ENCODE results near the gene TMX3.

The TMX3 gene, protein sequence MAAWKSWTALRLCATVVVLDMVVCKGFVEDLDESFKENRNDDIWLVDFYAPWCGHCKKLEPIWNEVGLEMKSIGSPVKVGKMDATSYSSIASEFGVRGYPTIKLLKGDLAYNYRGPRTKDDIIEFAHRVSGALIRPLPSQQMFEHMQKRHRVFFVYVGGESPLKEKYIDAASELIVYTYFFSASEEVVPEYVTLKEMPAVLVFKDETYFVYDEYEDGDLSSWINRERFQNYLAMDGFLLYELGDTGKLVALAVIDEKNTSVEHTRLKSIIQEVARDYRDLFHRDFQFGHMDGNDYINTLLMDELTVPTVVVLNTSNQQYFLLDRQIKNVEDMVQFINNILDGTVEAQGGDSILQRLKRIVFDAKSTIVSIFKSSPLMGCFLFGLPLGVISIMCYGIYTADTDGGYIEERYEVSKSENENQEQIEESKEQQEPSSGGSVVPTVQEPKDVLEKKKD

DNA sequence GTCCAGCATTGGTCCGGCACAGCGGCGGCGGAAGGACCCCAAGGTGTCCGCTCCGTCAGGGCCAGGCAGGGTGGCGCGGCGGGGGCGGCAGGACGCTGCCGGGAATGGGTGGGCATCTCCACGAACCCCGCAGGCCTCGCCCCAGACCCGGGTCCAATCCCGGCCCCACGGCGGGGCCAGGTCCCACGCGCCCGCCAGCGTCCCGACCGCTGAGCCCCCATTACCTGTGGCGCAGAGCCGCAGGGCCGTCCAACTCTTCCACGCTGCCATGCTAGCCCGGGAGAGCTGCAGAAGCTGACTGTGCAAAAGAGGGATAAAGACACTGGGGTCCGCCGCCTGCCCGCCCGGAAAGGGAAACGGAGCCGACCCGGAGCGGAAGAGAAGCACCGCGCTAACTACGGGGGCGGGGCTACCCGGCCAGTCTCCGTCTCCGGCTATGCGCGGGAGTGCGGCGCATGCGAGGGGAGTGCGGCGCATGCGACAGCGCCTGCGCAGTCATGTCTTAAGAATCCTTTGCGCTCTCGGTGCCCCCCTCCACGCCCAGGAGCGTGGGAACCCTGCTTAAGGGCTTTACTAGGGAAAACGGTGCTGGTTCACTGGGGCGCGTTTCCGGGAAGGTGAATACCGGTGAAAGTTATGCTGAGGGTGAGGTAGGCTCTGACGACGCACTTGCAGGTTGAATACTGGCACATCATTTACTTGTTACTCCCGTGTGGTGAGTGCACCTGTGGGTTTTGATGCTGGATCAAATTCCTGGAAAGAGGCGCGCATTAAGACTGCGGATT lies at the start of gene TMX3:
TMX3 (minus strand) TSS at position 397 of the 785 bp plus-strand sequence; CDS start at position 270, 127 bp downstream.
- DNase-seq (ENCODE audit: low read depth) = peak; percentile 85

DNA sequence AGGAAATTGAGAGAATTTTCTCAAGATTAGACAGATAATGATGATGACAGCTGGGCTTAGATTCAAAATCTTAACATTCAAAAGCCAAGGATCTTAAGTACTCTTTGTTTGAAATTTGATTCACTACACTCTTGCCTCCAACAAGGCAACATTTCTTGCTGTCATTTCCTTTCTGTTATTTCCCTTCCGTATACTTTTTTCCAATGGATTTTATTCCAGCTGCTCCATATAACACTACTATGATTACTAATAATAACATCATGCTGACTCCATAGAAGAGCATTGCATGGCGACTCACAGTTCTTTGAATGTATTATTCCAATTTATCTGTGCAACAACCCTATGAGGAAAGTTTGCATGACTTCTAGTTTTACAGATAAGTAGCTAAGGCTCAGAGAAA lies 49.1 kb upstream of the TMX3 start:
- no peak for DNase-seq (ENCODE audit: low read depth)

DNA sequence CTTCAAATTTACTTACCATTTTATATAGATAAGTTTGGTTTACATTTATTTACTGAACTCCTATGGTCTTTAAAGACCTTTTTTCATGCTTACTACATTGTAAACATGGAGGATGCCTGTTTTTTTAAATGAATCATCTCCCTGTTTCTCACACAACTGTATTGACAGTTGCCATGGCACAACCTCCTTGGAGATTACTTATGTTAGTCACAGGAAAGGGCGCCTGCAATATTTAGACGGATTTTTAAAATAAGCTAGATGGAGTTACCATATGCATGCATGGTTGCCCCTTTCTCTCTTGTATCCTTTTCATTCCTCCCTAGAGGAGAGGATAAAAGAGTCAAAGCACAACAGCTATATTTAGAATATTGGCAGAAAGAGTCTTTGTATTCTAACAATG lies 48.2 kb upstream of the TMX3 start:
- no peak for DNase-seq (ENCODE audit: low read depth)

DNA sequence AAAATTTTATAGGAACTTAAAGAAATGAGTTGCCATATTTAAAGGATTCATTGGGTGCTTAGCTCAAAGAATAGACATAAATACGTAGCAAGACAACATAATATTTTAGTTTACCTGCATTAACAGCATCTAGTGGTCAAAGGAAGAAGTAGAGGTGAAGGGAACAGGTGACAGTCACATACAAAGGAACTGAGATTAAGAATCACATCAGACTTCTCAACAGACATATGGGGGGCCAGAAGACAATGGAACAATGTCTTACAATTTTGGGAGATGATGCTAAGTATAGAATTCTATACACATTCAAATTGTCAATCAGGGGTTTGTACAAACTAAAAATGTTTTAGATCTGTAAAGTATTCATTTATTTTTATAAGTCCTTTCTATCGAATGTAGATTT lies 44.4 kb upstream of the TMX3 start:
- DNase-seq (ENCODE audit: low read depth) = no peak

DNA sequence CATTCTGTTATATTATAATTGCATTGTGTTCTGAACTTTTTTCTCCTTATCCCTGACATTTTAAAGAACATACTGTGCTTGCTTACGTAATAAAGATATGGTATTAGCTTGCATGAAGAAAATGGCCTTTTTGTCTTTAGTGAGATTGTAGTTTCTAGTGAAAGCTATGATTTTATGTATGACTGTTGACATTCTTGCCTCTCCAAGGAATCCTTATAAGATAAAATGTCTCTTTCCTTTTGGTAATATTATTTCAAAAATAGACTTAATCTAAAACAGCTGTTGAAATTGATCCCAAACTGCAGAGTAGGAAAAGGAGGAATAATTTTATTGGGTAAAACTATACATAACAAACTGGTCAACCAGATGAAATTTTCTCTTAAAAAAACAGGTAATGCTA lies 42.2 kb upstream of the TMX3 start:
- DNase-seq (ENCODE audit: low read depth) = no peak

DNA sequence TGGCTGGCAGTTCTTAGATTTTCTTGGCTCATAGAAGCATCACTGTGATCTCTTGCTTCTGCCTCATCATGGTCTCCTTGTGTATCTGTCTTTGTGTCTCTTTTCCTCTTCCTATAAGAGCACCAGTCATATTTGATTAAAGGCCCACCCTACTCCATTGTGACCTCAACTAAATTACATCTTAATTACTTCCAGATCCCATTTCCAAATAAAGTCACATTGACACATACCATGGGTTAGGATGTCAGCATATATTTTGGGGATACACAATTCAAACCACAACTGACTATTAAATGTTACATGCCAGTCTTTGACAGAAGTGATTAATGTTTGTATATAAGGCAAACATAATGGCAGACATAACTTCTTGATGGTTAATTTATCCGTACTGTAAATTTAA lies 27.3 kb upstream of the TMX3 start:
- no peak for DNase-seq (ENCODE audit: low read depth)

DNA sequence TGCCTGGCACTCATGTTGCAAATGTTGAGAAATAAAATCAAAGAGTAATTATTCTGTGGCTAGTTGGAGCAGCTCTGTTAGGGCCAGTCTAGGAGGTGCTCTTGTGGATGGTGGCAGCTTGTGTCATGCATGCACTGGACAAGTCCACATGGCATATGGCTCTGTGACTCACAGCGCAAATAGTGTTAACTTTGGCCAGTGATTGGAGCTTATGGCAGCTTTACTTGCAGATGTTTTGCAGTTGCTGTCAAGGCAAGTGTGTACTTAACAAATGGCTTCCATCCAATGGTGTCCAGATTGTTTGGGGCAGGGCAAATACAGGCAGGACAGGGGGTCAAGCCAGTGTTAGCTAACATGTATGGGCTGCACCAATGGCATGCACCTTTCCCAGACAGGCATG lies 26.1 kb upstream of the TMX3 start:
- DNase-seq (ENCODE audit: low read depth) = no peak

DNA sequence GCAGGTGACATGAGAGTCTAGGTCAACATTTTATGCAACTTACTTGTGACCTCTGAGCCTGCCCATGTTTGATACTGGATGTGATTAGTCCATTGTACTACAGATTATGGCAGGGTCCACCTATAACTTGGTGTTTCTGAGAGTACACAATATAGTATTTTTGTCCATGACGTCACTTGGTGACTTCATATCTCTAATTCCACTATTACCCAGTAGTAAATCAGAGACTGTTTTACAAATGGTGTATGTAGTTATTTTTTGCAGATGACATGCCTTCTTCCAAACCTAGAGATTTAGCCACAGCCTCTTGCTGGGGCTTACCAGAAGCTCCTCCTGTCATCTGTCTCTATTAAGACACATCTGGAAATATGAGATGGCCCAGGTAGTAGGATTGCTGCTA lies 24.6 kb upstream of the TMX3 start:
- DNase-seq (ENCODE audit: low read depth) = no peak

DNA sequence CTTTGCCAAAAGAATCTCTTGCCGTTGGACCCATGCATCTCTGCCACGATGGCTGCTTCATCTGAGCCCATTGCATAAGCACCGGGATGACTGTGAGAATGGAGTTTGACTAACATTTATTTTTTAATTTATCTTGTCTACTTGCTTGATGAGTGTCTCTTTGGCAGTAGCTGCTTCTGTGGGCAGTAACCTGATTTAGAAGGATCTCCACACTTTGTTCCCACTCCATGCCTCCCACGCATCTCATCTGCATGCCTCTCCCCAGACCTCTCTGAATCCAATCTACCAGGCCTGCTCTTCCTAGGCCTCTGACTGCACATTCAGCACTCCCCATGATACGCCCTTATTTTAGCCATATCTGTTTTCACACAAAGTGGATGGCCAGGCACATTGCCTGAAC lies 23.7 kb upstream of the TMX3 start:
- DNase-seq (ENCODE audit: low read depth) = no peak

DNA sequence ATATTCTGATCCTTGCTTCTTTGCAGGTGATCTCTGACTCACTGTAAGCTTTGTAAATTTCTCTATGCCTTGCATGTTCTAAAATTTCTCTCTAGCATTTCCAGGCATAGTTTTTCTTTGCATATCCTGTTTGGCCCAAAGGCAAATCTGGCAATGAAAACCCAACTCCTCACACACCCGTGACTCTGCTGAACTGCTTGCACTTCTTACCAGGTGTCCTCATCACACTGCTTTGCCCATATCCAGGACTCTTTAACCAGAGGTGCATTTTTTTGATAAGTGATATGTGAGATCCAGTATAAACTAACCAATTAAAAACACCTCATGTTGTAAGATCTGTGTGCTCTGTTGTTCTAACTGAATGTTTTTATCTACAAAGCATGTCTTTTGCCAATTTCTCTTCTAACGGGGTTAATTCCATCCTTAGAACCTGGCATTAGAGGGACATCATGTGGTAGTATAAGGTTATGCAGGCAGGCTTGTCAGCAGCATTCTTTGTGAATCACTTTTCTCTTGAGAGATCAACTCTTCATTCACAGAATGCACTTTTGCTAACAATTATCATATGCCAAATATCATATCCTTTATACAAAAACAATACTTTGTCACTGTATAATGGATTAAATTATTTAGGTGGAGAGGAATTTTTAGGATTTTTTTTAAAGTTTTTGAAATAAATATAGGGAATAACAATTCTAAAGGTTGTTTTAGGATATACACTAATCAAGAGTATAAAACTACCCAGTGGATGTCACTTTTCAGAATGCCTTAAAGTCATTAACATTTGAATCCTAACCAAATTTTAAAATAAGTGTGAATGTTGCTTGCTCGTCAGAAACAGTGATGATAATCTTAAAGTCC lies 20.8 kb upstream of the TMX3 start:
- no peak for DNase-seq (ENCODE audit: low read depth)

DNA sequence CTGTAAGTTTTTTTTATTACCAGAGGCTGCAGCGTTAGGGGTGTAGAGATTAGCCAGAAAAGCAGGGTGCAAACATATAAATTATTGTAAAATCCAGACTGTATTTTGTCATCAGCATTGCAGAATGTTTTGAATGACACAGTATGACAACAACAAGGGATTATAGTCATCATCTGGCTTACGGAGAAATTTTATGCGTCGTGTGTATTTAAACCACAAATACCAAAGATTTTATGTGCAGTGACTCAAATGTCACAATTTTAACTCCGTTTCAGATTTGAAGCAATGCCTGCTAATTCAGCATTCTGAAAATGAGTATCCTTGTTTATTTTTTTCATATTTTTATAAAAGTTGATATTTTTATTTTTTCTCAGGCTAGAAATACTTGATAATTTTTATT lies 19.4 kb upstream of the TMX3 start:
- DNase-seq (ENCODE audit: low read depth) = no peak

DNA sequence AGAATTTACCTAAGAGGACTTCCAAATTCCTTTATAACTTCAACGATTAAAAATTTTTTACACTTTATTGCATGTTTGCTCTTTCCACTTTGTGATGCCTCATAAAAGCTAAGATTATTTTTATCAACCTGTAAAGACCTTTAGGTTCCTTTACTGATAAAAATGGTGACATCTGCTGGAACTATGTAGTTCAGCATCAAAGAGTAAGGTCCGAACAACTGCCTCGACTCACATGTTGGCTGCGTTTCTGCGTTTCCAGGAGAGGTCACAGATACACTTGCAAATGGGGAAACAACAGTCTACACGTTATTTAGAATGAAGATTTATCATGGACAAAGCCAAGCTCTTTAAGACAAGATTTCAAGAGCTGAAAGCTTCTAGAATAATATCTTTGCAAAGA lies 18.8 kb upstream of the TMX3 start:
- no peak for DNase-seq (ENCODE audit: low read depth)

DNA sequence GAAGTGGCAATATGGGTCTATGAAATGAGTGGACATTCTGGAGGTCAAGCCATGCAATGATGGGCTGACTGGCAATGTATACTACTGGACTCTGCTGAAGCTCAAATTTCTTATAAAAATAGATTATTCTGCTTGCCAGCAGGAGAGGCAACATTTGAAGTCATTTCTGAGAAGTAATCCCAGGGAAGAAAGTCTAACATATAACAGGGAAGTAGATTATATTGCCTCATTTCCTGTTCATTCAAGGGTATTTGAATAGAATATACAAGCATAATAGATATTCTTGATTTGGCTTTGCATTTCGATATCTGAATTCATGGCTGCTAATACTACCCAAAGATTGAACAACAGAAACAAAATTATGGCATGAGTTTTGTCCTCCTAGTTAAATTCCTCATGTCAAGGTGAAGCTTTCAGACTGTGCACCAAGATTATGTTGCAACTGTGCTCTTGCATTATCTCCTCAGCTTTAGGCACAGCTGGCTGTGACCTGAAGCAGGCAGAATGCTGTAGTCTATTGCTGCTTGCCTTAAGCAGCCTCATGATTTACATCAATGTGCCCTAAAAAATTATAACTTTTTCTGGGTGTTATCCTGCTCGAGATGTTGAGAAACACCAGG lies 13.3 kb upstream of the TMX3 start:
- DNase-seq (ENCODE audit: low read depth) = no peak

DNA sequence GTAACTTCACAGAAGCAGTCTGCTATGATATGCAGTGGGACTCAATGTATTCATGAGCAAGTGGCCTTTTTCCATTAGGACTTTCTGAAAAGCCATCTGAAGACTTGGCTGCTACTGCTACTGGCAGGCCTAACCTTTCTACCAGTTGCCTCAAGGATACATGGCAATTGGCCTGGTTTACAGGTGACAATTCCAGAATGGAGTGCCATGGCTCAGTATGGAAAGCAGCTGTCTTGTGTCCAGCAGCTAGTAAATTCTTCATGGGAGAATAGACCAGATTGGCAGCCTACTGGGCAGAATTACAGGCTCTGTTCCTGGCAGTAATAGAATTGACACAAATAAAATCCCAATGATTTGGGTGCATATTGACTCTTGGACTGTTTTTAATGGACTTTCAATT lies 12.6 kb upstream of the TMX3 start:
- DNase-seq (ENCODE audit: low read depth) = no peak

DNA sequence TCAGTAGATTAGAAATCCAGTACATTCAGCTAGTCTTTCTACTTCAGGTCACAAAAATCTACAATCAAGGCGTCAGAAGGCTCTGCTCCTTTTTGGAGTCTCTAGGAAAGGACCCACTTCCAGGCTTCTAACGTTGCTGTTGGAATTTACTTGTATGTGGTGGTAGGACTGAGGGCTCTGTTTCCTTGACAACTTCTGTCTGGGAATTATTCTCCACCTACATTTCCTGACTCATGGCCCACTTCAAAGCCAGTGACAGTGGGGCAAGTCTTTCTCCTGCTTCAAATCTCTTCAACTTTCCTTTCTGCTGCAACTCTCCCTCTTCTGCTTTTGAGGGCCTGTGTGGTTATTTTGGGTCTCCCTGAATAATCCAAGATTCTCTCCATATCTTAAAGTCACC lies 10.4 kb upstream of the TMX3 start:
- no peak for DNase-seq (ENCODE audit: low read depth)

DNA sequence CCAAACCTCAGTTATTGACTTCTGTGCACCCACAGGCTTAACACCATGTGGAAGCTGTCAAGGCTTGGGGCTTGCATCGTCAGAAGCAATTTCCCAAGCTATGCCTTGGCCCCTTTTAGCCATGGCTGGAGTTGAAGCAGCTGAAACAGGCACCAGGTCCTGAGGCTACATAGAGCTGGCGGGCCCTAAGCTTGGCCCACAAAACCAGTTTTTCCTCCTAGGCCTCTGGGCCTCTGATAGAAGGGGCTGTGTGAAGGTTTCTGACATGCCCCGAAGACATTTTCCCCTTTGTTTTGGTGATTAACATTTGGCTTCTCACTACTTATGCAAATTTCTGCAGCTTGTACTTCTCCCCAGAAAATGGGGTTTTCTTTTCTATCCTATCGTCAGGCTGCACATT lies 9.1 kb upstream of the TMX3 start:
- no peak for DNase-seq (ENCODE audit: low read depth)

DNA sequence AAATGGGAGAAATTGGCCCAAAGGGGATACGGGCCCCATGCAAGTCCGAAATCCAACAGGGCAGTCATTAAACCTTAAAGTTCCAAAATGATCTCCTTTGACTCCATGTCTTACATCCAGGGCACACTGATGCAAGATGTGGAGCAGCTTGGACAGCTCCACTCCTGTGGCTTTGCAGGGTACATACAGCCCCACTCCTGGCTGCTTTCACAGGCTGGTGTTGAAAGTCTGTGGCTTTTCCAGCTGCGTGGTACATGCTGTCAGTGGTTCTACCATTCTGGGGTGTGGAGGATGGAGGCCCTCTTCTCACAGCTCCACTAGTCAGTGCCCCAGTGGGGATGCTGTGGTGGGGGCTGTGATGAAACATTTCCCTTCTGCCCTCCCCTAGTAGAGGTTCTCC lies 8.6 kb upstream of the TMX3 start:
- no peak for DNase-seq (ENCODE audit: low read depth)

DNA sequence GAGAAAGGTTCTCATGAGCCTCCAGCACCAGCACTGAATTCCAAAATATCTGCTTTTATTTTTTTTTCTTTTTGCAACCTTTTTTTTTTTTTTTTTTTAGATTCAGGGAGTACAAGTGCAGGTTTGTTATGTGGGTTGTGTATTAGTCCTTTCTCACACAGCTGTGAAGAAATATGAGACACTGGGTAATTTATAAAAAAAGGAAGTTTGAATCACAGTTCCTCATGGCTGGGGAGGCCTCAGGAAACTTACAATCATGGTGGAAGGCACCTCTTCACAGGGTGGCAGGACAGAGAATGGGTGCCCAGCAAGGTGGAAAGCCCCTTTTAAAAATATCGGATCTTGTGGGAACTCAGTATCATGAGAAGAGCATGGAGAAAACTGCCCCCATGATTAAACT lies 7.9 kb upstream of the TMX3 start:
- no peak for DNase-seq (ENCODE audit: low read depth)

DNA sequence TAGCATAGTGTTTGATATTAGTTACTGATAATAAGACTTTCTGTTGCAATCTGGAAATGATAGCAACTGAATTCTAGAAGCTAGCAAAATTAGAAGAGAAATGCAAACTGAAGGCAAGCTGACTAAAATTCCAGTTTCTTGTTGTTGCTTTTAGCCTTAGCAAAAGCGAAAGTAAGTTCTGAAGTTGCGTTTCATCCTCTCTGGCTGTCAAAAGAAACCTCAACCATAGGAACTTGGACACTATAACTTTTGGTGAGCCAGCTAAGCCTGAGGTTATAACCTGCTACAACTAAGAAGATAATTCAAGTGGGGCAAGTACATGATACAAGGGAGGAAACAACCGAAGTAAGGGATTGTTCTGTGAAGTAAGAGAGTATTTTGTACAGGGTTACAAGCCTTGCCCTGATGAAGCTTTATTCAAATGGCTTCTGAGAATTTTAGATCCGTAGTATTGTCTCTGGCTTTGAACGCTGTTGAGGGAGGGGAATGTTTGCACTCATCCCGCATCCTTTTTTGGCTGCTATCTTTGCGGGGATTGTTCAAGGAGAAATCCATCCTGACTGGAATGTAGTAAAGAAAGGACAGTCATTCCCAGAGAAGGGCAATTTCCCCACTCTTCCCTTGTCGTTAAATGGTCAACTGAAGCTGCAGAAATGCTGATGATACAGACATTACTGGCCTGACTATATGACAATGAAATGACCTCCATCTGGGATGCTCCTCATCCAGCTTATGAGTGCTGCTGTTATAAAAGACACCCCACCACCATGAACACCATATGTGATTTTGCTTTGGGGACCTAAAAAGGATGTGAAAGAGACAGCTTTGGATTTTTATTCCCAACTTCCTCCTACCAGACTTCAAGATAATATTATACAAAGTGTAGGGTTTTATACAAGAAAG lies 7.0 kb upstream of the TMX3 start:
- no peak for DNase-seq (ENCODE audit: low read depth)

DNA sequence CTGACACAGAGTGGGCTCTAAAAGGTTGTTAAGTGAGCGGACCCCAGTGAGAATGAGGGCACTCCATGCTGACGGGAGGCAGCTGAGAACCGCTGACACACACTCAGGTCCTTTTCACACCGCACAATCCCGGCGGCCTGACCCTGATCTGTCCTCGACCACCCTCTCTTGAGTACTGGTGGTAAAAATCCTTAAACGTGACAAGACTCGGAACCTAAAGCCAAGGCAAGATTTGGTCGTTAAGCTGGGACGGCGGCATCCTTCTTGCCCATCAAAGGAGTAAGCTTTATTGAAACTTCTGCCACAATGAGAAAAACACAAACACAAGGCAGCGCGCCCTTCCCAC lies 569 bp downstream of the TMX3 start:
- DNase-seq (ENCODE audit: low read depth) = no peak

DNA sequence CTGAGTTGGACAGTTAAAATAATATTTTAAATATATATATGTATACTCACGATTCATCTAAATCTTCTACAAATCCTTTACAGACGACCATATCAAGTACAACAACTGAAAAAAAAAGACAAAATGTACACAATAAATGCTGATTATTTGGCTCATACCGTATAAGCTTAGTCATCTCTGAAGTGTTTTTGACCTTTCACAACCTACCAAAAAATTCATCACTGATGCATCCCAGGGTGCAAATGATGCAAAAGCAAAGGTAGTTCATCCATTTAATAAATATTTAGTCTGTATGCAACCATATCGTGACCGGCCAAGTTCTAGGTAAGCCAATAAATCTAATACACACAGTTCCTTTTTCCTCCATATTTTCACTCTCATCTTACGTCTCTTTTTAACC lies 1.1 kb downstream of the TMX3 start:
- DNase-seq (ENCODE audit: low read depth) = no peak

Data from stimulated activated CD8-positive, alpha-beta memory T cell treated with anti-CD3 and anti-CD28 coated beads, Interleukin-7, amount 100 ng/mL, for 24 hours (primary cell).